ENCODE measurements around the gene TFEB. TPM values are rescaled to one million over a fixed set of nuclear protein-coding genes. Genes with fewer than 3 reads are reported as not detected.
A peak's percentile ranks its signal among the peaks of the same experiment; 100 is the strongest.

Gene TFEB
- total and polyA plus RNA-seq, 2 of the 8 experiments (the other 6 are each of a cell fraction or from before 2014, with no cell fraction given), result 2.3 to 6.7 TPM

DNA sequence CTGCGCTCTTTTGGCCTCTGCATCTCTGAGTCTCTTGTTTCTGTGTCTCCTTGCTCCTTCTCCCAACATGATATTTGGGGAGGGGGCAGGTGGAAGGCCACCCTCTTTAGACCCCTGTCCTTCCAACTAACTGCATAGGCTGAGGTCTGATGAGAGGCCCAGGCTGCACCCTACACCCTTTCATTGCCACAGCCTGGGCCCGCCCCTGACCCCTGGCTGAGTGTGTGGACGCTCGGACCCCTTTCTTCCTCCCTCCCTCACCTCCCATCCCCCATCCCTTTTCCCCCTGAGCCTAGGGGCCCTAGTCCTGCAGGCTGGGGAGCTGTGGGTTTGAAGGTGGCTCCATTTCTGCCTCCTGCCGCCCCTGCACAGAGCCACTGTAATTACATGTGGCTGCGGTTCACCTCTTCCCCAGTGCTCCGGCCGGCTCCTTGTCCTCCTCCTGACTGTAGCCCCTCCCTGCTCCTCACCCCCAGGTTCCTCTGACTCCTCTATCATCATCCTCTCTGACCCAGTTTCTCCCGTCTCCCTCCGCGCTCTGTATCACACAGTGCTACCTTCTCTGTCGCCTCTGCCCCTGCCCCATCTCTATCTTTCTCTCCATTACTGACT lies 90.3 kb downstream of the TFEB start:
- CTCF ChIA-PET (ENCODE audit: partially characterized antibody), result interaction anchor here (0.6 to 6.5 kb wide), 5 partner anchors 18 to 220 kb away, joined by 3 to 32 read pairs (median 4); no protein-coding TSS in a partner anchor
- peaks cover 0 to 18% (median 7%) of the 10 kb centered on the region in 4 experiments; a peak in 5 of 7 replicates for H3K27me3 ChIP-seq (replicated peaks in 1 of 4; ENCODE audit: control insufficient read depth in 3 of 4, extremely low read depth in 1 of 4, insufficient read depth in 3 of 4, low read length in 3 of 4)
- H3K36me3 ChIP-seq (ENCODE audit: control insufficient read depth in 2 of 4, insufficient read depth in 4 of 4, low read length in 3 of 4), result peaks cover 0 to 11% (median 2%) of the 10 kb centered on the region in 4 experiments; a peak in 4 of 8 replicates
- WGBS, 2 experiments (ENCODE audit: extremely low coverage in 1 of 2, insufficient coverage in 1 of 2, insufficient read length in 1 of 2, insufficient replicate concordance in 2 of 2, low coverage in 1 of 2, low lambda C conversion rate in 2 of 2, missing lambda C conversion rate in 1 of 2), result 51% methylated on average over 12 of the region's 12 CpGs; no CpG with 5 or more reads in 1 of the 2 experiments
- peaks cover 4 to 45% (median 31%) of the 10 kb centered on the region in 4 experiments for H3K4me1 ChIP-seq (replicated peaks in 1 of 4; ENCODE audit: control insufficient read depth in 3 of 4, insufficient read depth in 4 of 4, low read length in 3 of 4)
- H4K91ac ChIP-seq (replicated peaks; ENCODE audit: insufficient read length, low read length), result peak overlapping the region; percentile 14
- 0 out of 2 replicates have a peak overlapping the region, but pooled peaks have one; percentile 84 for H2AK5ac ChIP-seq (ENCODE audit: low read depth, low read length)
- H3K27ac ChIP-seq (ENCODE audit: low read depth, low read length), result no peak overlapping the region
- no peaks in the 10 kb centered on the region for H3K79me2 ChIP-seq (ENCODE audit: control insufficient read depth in 1 of 2, insufficient read depth in 2 of 2, low read length in 2 of 2)
- H2BK120ac ChIP-seq (replicated peaks; ENCODE audit: low read depth, low read length), result no peak overlapping the region
- no peak overlapping the region for H4K8ac ChIP-seq (ENCODE audit: extremely low read depth, insufficient read depth, low read length)
- H2BK20ac ChIP-seq (ENCODE audit: low read length), result peak overlapping the region; percentile 90; the same call in 1 of the 2 replicates
- 0 out of 2 replicates have a peak overlapping the region, but pooled peaks have one; percentile 68 for H2BK12ac ChIP-seq (ENCODE audit: low read depth, low read length)
- peaks cover 5 to 14% of the 10 kb centered on the region in 2 experiments for H4K20me1 ChIP-seq (replicated peaks in 1 of 2; ENCODE audit: control insufficient read depth in 1 of 2, insufficient read depth in 2 of 2, low read length in 2 of 2)
- H3K4me3 ChIP-seq (ENCODE audit: extremely low read depth in 1 of 4, insufficient read depth in 2 of 4, low read depth in 3 of 4, low read length in 4 of 4), result 0 out of 8 replicates have a peak overlapping the region, but pooled peaks of 2 of the 4 experiments have one; percentile 9 to 14
- H3K79me1 ChIP-seq (ENCODE audit: low read depth, low read length), result peaks cover under 1% of the 10 kb centered on the region; the same call in 1 of the 2 replicates
- peak overlapping the region; percentile 60; the same call in 1 of the 2 replicates for H2BK5ac ChIP-seq (ENCODE audit: low read depth, low read length)
- peak overlapping the region; percentile 48 to 60 for H3K4me2 ChIP-seq (ENCODE audit: insufficient read depth in 1 of 2, low read depth in 2 of 2, low read length in 2 of 2)
- no peak overlapping the region for H4K5ac ChIP-seq (ENCODE audit: insufficient read length, low read depth, low read length)
- H3K9me3 ChIP-seq (ENCODE audit: insufficient read depth in 2 of 2, low read depth in 1 of 2, low read length in 1 of 2), result no peaks in the 10 kb centered on the region
- H3K18ac ChIP-seq (ENCODE audit: extremely low read depth, low read length), result peak overlapping the region; percentile 87
- H2BK15ac ChIP-seq (ENCODE audit: low read length), result peak overlapping the region; percentile 88
- H3K23me2 ChIP-seq (ENCODE audit: low read depth, low read length), result no peaks in the 10 kb centered on the region; the same call in none of the 2 replicates
- no peak overlapping the region for H3K9ac ChIP-seq (replicated peaks in 1 of 4; ENCODE audit: extremely low read depth in 1 of 4, low read depth in 3 of 4, low read length in 3 of 4)
- H3K4ac ChIP-seq (replicated peaks; ENCODE audit: insufficient read length, low read depth, low read length), result peak overlapping the region; percentile 30
- no peak overlapping the region for H3K23ac ChIP-seq (ENCODE audit: insufficient read length)
- POLR2A ChIA-PET (ENCODE audit: partially characterized antibody), result interaction anchor here (1.2 to 1.3 kb wide), 4 partner anchors 9 to 39 kb away, joined by 3 to 9 read pairs (median 5); no protein-coding TSS in a partner anchor
- no peak overlapping the region for H2AFZ ChIP-seq (ENCODE audit: low read length)
- FAIRE-seq, result no peak
- H3K56ac ChIP-seq (replicated peaks; ENCODE audit: insufficient read length, low read depth, low read length), result no peak overlapping the region
- H3K14ac ChIP-seq (ENCODE audit: insufficient read length), result no peak overlapping the region
- peak in 1 of 2 experiments; percentile 55 for DNase-seq (ENCODE audit: low read depth in 1 of 2, low spot score in 2 of 2)
- TF ChIP-seq TEAD4 (IDR thresholded peaks at IDR 0.05; ENCODE audit: low read depth, low read length), result no peak
- TF ChIP-seq SUZ12 (IDR thresholded peaks at IDR 0.05; ENCODE audit: low read length), result no peak
- TF ChIP-seq HDAC6 (IDR thresholded peaks at IDR 0.05; ENCODE audit: low read depth, low read length), result no peak
- no peak for TF ChIP-seq SP4 (IDR thresholded peaks at IDR 0.05; ENCODE audit: low read length)
- TF ChIP-seq EGR1 (IDR thresholded peaks at IDR 0.05; ENCODE audit: borderline replicate concordance, low read depth, low read length), result peak; percentile 19; the same call in 1 of the 2 replicates
- TF ChIP-seq MAX (IDR thresholded peaks at IDR 0.05), result no peak
- no peak for TF ChIP-seq SP2 (IDR thresholded peaks at IDR 0.05; ENCODE audit: low read length)
- TF ChIP-seq SAP30 (IDR thresholded peaks at IDR 0.05; ENCODE audit: insufficient read depth, insufficient replicate concordance, low read length), result no peak
- no peak for TF ChIP-seq POU5F1 (IDR thresholded peaks at IDR 0.05; ENCODE audit: low read depth, low read length)
- TF ChIP-seq NANOG (IDR thresholded peaks at IDR 0.05; ENCODE audit: insufficient read depth, low read depth, low read length, poor library complexity, severe bottlenecking), result no peak
- TF ChIP-seq FOSL1 (IDR thresholded peaks at IDR 0.05; ENCODE audit: insufficient read depth, low read depth, low read length), result no peak
- peak; percentile 24 for TF ChIP-seq ASH2L (IDR thresholded peaks at IDR 0.05; ENCODE audit: low read length)
